ENCODE data around the gene RIPK1.
"Not testable (repeated sequence)": the region's sequence is repeated elsewhere in the genome, so short reads cannot be mapped to it uniquely, and the experiment has no call there.

DNA sequence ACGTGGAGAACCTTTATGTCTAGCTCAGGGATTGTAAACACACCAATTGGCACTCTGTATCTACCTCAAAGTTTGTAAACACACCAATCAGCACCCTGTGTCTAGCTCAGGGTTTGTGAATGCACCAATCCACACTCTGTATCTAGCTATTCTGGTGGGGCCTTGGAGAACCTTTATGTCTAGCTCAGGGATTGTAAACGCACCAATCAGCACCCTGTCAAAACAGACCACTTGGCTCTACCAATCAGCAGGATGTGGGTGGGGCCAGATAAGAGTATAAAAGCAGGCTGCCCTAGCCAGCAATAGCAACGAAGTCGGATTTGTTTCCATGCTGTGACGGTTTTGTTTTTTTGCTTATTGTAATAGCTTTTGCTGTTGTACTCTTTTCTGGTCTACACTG is 40.1 kb upstream of the RIPK1 start:
- TF ChIP-seq JUND (IDR thresholded peaks at IDR 0.05); POLR2A (IDR thresholded peaks at IDR 0.05; ENCODE audit: borderline replicate concordance, extremely low read depth, insufficient read depth, insufficient read length); ZNF274 (IDR thresholded peaks at IDR 0.05; ENCODE audit: low read depth, low read length); TCF7L2 (IDR thresholded peaks at IDR 0.05; ENCODE audit: borderline replicate concordance, extremely low read depth, insufficient read depth, insufficient read length); ZFX (IDR thresholded peaks at IDR 0.05): not testable (repeated sequence)
- TF ChIP-seq, protein P1, sequence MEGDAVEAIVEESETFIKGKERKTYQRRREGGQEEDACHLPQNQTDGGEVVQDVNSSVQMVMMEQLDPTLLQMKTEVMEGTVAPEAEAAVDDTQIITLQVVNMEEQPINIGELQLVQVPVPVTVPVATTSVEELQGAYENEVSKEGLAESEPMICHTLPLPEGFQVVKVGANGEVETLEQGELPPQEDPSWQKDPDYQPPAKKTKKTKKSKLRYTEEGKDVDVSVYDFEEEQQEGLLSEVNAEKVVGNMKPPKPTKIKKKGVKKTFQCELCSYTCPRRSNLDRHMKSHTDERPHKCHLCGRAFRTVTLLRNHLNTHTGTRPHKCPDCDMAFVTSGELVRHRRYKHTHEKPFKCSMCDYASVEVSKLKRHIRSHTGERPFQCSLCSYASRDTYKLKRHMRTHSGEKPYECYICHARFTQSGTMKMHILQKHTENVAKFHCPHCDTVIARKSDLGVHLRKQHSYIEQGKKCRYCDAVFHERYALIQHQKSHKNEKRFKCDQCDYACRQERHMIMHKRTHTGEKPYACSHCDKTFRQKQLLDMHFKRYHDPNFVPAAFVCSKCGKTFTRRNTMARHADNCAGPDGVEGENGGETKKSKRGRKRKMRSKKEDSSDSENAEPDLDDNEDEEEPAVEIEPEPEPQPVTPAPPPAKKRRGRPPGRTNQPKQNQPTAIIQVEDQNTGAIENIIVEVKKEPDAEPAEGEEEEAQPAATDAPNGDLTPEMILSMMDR (IDR thresholded peaks at IDR 0.05 in 2 of 3, conservative IDR thresholded peaks at IDR 0.05 in 1 of 3; ENCODE audit: borderline replicate concordance in 1 of 3, insufficient read depth in 1 of 3, low read depth in 2 of 3, low read length in 2 of 3) = not testable (repeated sequence)

All from HCT116 (cell line).